H1 (cell line): ENCODE results near the gene KRT6C. TPM values are rescaled to one million over a fixed set of nuclear protein-coding genes. Genes with fewer than 3 reads are reported as not detected.

Experiments
- CTCF ChIA-PET: fragments of 300-600 bp; sonication (Branson Sonifier 250); formaldehyde crosslinking; loops from one replicate; lab custom pipeline; 2021; ENCODE audit not compliant: partially characterized antibody; lab: Charles Lee
- POLR2A ChIA-PET: fragments of 300-600 bp; sonication (Branson Sonifier 250); formaldehyde crosslinking; loops from one replicate; lab custom pipeline; 2021; ENCODE audit warnings: inconsistent platforms; ENCODE audit not compliant: partially characterized antibody; lab: Charles Lee
- DNase-seq, 2 experiments: peaks; one replicate each; pipeline versions ENCODE4 v3.0.0 to v3.0.0-alpha.2; 2010 to 2022; ENCODE audit warnings: low spot score in 2 of 2, low read depth in 1 of 2, mixed read lengths in 1 of 2
- FAIRE-seq: peaks from 2 replicates; lab custom pipeline; 2011; peaks lifted over from hg19 to GRCh38; lab: Jason Lieb, UNC
- H2AFZ ChIP-seq: 2 replicates; pipeline ENCODE4 v1.8.1; 2012; ENCODE audit warnings: low read length, inconsistent platforms
- H2AK5ac ChIP-seq: 2 replicates; pipeline ENCODE4 v1.6.1; 2013; ENCODE audit warnings: low read depth, low read length
- H2BK120ac ChIP-seq: replicated peaks from 2 replicates; pipeline ENCODE3; 2013; ENCODE audit warnings: low read depth, low read length, inconsistent platforms
- H2BK12ac ChIP-seq: 2 replicates; pipeline ENCODE4 v1.6.1; 2013; ENCODE audit warnings: low read depth, low read length
- H2BK15ac ChIP-seq: 2 replicates; pipeline ENCODE4 v1.6.1; 2013; ENCODE audit warnings: low read length
- H2BK20ac ChIP-seq: 2 replicates; pipeline ENCODE4 v1.6.1; 2013; ENCODE audit warnings: low read length
- H2BK5ac ChIP-seq: 2 replicates; pipeline ENCODE4 v1.6.1; 2013; ENCODE audit warnings: low read depth, low read length
- H3K14ac ChIP-seq: 2 replicates; pipeline ENCODE4 v1.6.1; 2013; ENCODE audit warnings: inconsistent platforms; ENCODE audit not compliant: insufficient read length
- H3K18ac ChIP-seq: 2 replicates; pipeline ENCODE4 v1.6.1; 2013; ENCODE audit warnings: low read length; ENCODE audit errors: extremely low read depth
- H3K23ac ChIP-seq: 2 replicates; pipeline ENCODE4 v1.6.1; 2013; ENCODE audit warnings: inconsistent platforms; ENCODE audit not compliant: insufficient read length
- H3K23me2 ChIP-seq: 2 replicates; pipeline ENCODE4 v1.6.1; 2013; ENCODE audit warnings: low read depth, low read length
- H3K27ac ChIP-seq: 2 replicates; pipeline ENCODE4 v1.6.1; 2011; ENCODE audit warnings: low read depth, low read length, inconsistent platforms
- H3K27me3 ChIP-seq, 4 experiments: replicated peaks in 1 of 4; 1 replicate in 1 of 4; 2 replicates in 3 of 4; pipeline versions ENCODE4 v1.6.1 to v1.8.1; 2011 to 2013; ENCODE audit warnings: low read length in 3 of 4, mild to moderate bottlenecking in 3 of 4, inconsistent platforms in 2 of 4, mixed read lengths in 2 of 4, moderate library complexity in 1 of 4; ENCODE audit not compliant: control insufficient read depth in 3 of 4, insufficient read depth in 3 of 4; ENCODE audit errors: extremely low read depth in 1 of 4
- H3K36me3 ChIP-seq, 4 experiments: 2 replicates each; pipeline versions ENCODE4 v1.6.1 to v1.8.1; 2011 to 2013; ENCODE audit warnings: mild to moderate bottlenecking in 4 of 4, low read length in 3 of 4, moderate library complexity in 2 of 4, control low read depth in 1 of 4, inconsistent platforms in 1 of 4; ENCODE audit not compliant: insufficient read depth in 4 of 4, control insufficient read depth in 2 of 4
- H3K4ac ChIP-seq: replicated peaks from 2 replicates; pipeline ENCODE3; 2013; ENCODE audit warnings: low read length, low read depth, mixed read lengths, inconsistent platforms; ENCODE audit not compliant: insufficient read length
- H3K4me1 ChIP-seq, 4 experiments: replicated peaks in 1 of 4; 1 replicate in 1 of 4; 2 replicates in 3 of 4; pipeline versions ENCODE4 v1.6.1 to v1.8.1; 2011 to 2013; ENCODE audit warnings: low read length in 3 of 4, inconsistent platforms in 2 of 4, mixed read lengths in 1 of 4; ENCODE audit not compliant: insufficient read depth in 4 of 4, control insufficient read depth in 3 of 4
- H3K4me2 ChIP-seq, 2 experiments: 2 replicates each; pipeline versions ENCODE4 v1.6.1 to v1.8.1; 2011 to 2013; ENCODE audit warnings: low read depth in 2 of 2, low read length in 2 of 2, control low read depth in 1 of 2, inconsistent platforms in 1 of 2, mild to moderate bottlenecking in 1 of 2; ENCODE audit not compliant: insufficient read depth in 1 of 2
- H3K4me3 ChIP-seq, 4 experiments: fragments of 200-600, 300-600 bp in 1 of 4; sonication (generic), shearing (Covaris generic), sonication (Bioruptor Twin) in 1 of 4; 2 replicates each; pipeline versions ENCODE4 v1.5.1 to v1.8.1; 2011 to 2016; ENCODE audit warnings: low read length in 4 of 4, low read depth in 3 of 4, control low read depth in 2 of 4, inconsistent platforms in 2 of 4, mild to moderate bottlenecking in 2 of 4, mixed read lengths in 1 of 4, moderate library complexity in 1 of 4; ENCODE audit not compliant: insufficient read depth in 2 of 4; ENCODE audit errors: extremely low read depth in 1 of 4
- H3K56ac ChIP-seq: replicated peaks from 2 replicates; pipeline ENCODE3; 2013; ENCODE audit warnings: low read depth, mild to moderate bottlenecking, mixed read lengths, low read length, inconsistent platforms; ENCODE audit not compliant: insufficient read length
- H3K79me1 ChIP-seq: 2 replicates; pipeline ENCODE4 v1.6.1; 2013; ENCODE audit warnings: low read depth, low read length, control low read depth
- H3K79me2 ChIP-seq, 2 experiments: 2 replicates each; pipeline versions ENCODE4 v1.6.1 to v1.8.1; 2012 to 2013; ENCODE audit warnings: low read length in 2 of 2, mild to moderate bottlenecking in 2 of 2, inconsistent platforms in 1 of 2; ENCODE audit not compliant: insufficient read depth in 2 of 2, control insufficient read depth in 1 of 2
- H3K9ac ChIP-seq, 4 experiments: replicated peaks in 1 of 4; 1 replicate in 1 of 4; 2 replicates in 3 of 4; pipeline versions ENCODE4 v1.6.1 to v1.8.1; 2011 to 2013; ENCODE audit warnings: low read depth in 3 of 4, low read length in 3 of 4, control low read depth in 2 of 4, mild to moderate bottlenecking in 2 of 4, moderate library complexity in 2 of 4, inconsistent platforms in 1 of 4; ENCODE audit errors: extremely low read depth in 1 of 4
- H3K9me3 ChIP-seq, 2 experiments: 2 replicates each; pipeline versions ENCODE4 v1.6.1 to v1.8.1; 2012 to 2013; ENCODE audit warnings: mild to moderate bottlenecking in 2 of 2, moderate library complexity in 2 of 2, control low read depth in 1 of 2, inconsistent platforms in 1 of 2, low read depth in 1 of 2, low read length in 1 of 2, mixed read lengths in 1 of 2; ENCODE audit not compliant: insufficient read depth in 2 of 2
- H4K20me1 ChIP-seq, 2 experiments: replicated peaks in 1 of 2; 2 replicates each; pipeline versions ENCODE3 to v1.8.1; 2011 to 2013; ENCODE audit warnings: inconsistent platforms in 2 of 2, low read length in 2 of 2, mild to moderate bottlenecking in 1 of 2; ENCODE audit not compliant: insufficient read depth in 2 of 2, control insufficient read depth in 1 of 2
- H4K5ac ChIP-seq: 2 replicates; pipeline ENCODE4 v1.6.1; 2013; ENCODE audit warnings: low read length, low read depth, mixed read lengths, inconsistent platforms; ENCODE audit not compliant: insufficient read length
- H4K8ac ChIP-seq: 2 replicates; pipeline ENCODE4 v1.8.0; 2013; ENCODE audit warnings: mild to moderate bottlenecking, moderate library complexity, low read length, inconsistent platforms; ENCODE audit not compliant: insufficient read depth; ENCODE audit errors: extremely low read depth
- H4K91ac ChIP-seq: replicated peaks from 2 replicates; pipeline ENCODE3; 2013; ENCODE audit warnings: low read length, mixed read lengths, inconsistent platforms; ENCODE audit not compliant: insufficient read length
- CEBPB ChIP-seq: IDR thresholded peaks from 2 replicates; pipeline ENCODE4 v1.6.1; 2012; ENCODE audit warnings: low read depth, low read length
- CTBP2 ChIP-seq: IDR thresholded peaks from 2 replicates; pipeline ENCODE4 v1.7.0; 2011; ENCODE audit warnings: borderline replicate concordance, mild to moderate bottlenecking, moderate library complexity, mixed read lengths, low read length; ENCODE audit not compliant: insufficient read depth, insufficient read length
- EP300 ChIP-seq, 2 experiments: IDR thresholded peaks; 1 replicate in 1 of 2; 2 replicates in 1 of 2; pipeline ENCODE4 v1.6.1; 2011 to 2012; ENCODE audit warnings: low read depth in 2 of 2, low read length in 2 of 2, mild to moderate bottlenecking in 2 of 2, borderline replicate concordance in 1 of 2, inconsistent platforms in 1 of 2, moderate library complexity in 1 of 2
- HDAC6 ChIP-seq: IDR thresholded peaks from one replicate; pipeline ENCODE4 v1.7.1; 2012; ENCODE audit warnings: low read depth, mild to moderate bottlenecking, inconsistent platforms, low read length, moderate library complexity
- KDM5A ChIP-seq: fragments of 200-600 bp; IDR thresholded peaks from 2 replicates; pipeline ENCODE4 v1.7.1; 2012; ENCODE audit warnings: mild to moderate bottlenecking, low read length, inconsistent platforms, mixed read lengths
- PHF8 ChIP-seq: fragments of 200-600 bp; sonication (generic); conservative IDR thresholded peaks from 2 replicates; pipeline ENCODE4 v1.7.1; 2012; ENCODE audit warnings: low read depth, mild to moderate bottlenecking, inconsistent platforms, low read length, moderate library complexity
- POLR2A ChIP-seq, 2 experiments: IDR thresholded peaks; 1 replicate in 1 of 2; 2 replicates in 1 of 2; pipeline ENCODE4 v1.6.1; 2011; ENCODE audit warnings: low read depth in 2 of 2, low read length in 2 of 2, mild to moderate bottlenecking in 2 of 2; ENCODE audit errors: control extremely low read depth in 1 of 2
- POLR2AphosphoS5 ChIP-seq: IDR thresholded peaks from 2 replicates; pipeline ENCODE4 v1.6.1; 2011; ENCODE audit warnings: low read depth, low read length
- RXRA ChIP-seq: IDR thresholded peaks from 2 replicates; pipeline ENCODE4 v1.6.1; 2011; ENCODE audit warnings: low read depth, mild to moderate bottlenecking, low read length, moderate library complexity; ENCODE audit not compliant: insufficient read depth
- SIRT6 ChIP-seq: IDR thresholded peaks from one replicate; pipeline ENCODE4 v1.7.1; 2012; ENCODE audit warnings: low read length, inconsistent platforms
- SP2 ChIP-seq: IDR thresholded peaks from 2 replicates; pipeline ENCODE4 v1.6.1; 2012; ENCODE audit warnings: mild to moderate bottlenecking, low read length, inconsistent platforms
- SUZ12 ChIP-seq: fragments of 200-600 bp; sonication (generic); IDR thresholded peaks from 2 replicates; pipeline ENCODE4 v1.6.1; 2012; ENCODE audit warnings: mild to moderate bottlenecking, inconsistent platforms, low read length, moderate library complexity, mixed read lengths
- TBP ChIP-seq: IDR thresholded peaks from 2 replicates; pipeline ENCODE4 v1.6.1; 2011; ENCODE audit warnings: low read depth, low read length, improper control_type of control experiment
- WGBS, 2 experiments: shearing (Covaris generic) in 1 of 2; methylation state at CpG; one replicate each; pipeline versions ENCODE4 v1.1.6 to v1.1.7; 2013 to 2015; ENCODE audit warnings: low lambda C conversion rate in 2 of 2, mixed read lengths in 2 of 2, inconsistent platforms in 1 of 2, low coverage in 1 of 2, missing lambda C conversion rate in 1 of 2; ENCODE audit not compliant: insufficient replicate concordance in 2 of 2, insufficient coverage in 1 of 2, insufficient read length in 1 of 2; ENCODE audit errors: extremely low coverage in 1 of 2, missing lambda C conversion rate in 1 of 2; 5-methylcytosine and 5-hydroxymethylcytosine counted together
- polyA plus RNA-seq, 7 experiments: library from polyadenylated mRNA; depleted of rRNA in 3 of 7; stranded (reverse) in 5 of 7; unstranded in 2 of 7; fragments of >200 nt in 5 of 7; fragments of 200-250 nt in 2 of 7; gene quantifications; 1 replicate in 5 of 7; 2 replicates in 1 of 7; 4 replicates in 1 of 7; pipeline versions ENCODE4 v1.2.1 to v1.2.3, GENCODE V29; 2011 to 2013; ENCODE audit warnings: missing spikeins in 2 of 7, mixed read lengths in 2 of 7
- total RNA-seq: library from RNA; stranded (reverse); fragmentation: NEBNext Ultra II Directional; extraction: Animal tissue kit (Norgen Biotek cat#: 25700); gene quantifications from 2 replicates; pipeline ENCODE4 v1.2.1, GENCODE V29; 2021
- TF ChIP-seq, protein P1 (sequence below): IDR thresholded peaks from 2 replicates; pipeline ENCODE4 v1.6.1; 2012; ENCODE audit warnings: low read length, inconsistent platforms

Gene KRT6C
- total and polyA plus RNA-seq, 2 of the 8 experiments (the other 6 are each of a cell fraction or from before 2014, with no cell fraction given): not detected

- Histone ChIP-seq H3K4me3 (no peak within 1 kb of the TSS), H3K9me3 (peaks cover 5 to 6% of the 10 kb centered on the region in 2 experiments; a peak in 3 of 4 replicates), H3K4me2 (no peak within 1 kb of the TSS), H3K79me2 (no peaks in the 10 kb centered on the region), H3K23me2 (no peaks in the 10 kb centered on the region), H2AFZ (no peak within 1 kb of the TSS), H2BK15ac (no peak within 1 kb of the TSS), H3K56ac (no peak within 1 kb of the TSS), H2BK5ac (no peak within 1 kb of the TSS), H2BK20ac (no peak within 1 kb of the TSS), H4K5ac (no peak within 1 kb of the TSS), H3K4me1 (no peaks in the 10 kb centered on the region), H3K4ac (no peak within 1 kb of the TSS), H3K36me3 (no peaks in the 10 kb centered on the region), H2BK12ac (no peak within 1 kb of the TSS), H3K18ac (no peak within 1 kb of the TSS), H3K79me1 (no peaks in the 10 kb centered on the region), H3K27ac (no peak within 1 kb of the TSS), H2BK120ac (no peak within 1 kb of the TSS), H3K14ac (no peak within 1 kb of the TSS), H2AK5ac (0 out of 2 replicates have a peak within 1 kb of the TSS, but pooled peaks have one; percentile 3), H4K20me1 (no peaks in the 10 kb centered on the region), H3K27me3 (no peaks in the 10 kb centered on the region), H3K23ac (no peak within 1 kb of the TSS), H3K9ac (no peak within 1 kb of the TSS), H4K91ac (no peak within 1 kb of the TSS), H4K8ac (no peak within 1 kb of the TSS)
- POLR2A ChIA-PET: no interaction called here
- CTCF ChIA-PET: interaction anchor here (0.7 to 1.0 kb wide), 3 partner anchors 26 to 427 kb away, joined by 3 read pairs; no protein-coding TSS in a partner anchor
- FAIRE-seq (no peak), DNase-seq (no peak)
- WGBS, 2 experiments: 89% methylated on average over 6 of the region's 6 CpGs; no CpG with 5 or more reads in 1 of the 2 experiments
- TF ChIP-seq PHF8 (no peak), HDAC6 (no peak), TBP (no peak), KDM5A (no peak), SIRT6 (no peak), RXRA (no peak), POLR2A (IDR thresholded peaks at IDR 0.05; ENCODE audit: control extremely low read depth in 1 of 2, low read depth in 2 of 2, low read length in 2 of 2) (no peak), SP2 (no peak), SUZ12 (no peak), POLR2AphosphoS5 (no peak), EP300 (IDR thresholded peaks at IDR 0.05; ENCODE audit: borderline replicate concordance in 1 of 2, low read depth in 2 of 2, low read length in 2 of 2) (no peak), CTBP2 (no peak), CEBPB (no peak)
- TF ChIP-seq, protein P1, sequence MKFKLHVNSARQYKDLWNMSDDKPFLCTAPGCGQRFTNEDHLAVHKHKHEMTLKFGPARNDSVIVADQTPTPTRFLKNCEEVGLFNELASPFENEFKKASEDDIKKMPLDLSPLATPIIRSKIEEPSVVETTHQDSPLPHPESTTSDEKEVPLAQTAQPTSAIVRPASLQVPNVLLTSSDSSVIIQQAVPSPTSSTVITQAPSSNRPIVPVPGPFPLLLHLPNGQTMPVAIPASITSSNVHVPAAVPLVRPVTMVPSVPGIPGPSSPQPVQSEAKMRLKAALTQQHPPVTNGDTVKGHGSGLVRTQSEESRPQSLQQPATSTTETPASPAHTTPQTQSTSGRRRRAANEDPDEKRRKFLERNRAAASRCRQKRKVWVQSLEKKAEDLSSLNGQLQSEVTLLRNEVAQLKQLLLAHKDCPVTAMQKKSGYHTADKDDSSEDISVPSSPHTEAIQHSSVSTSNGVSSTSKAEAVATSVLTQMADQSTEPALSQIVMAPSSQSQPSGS: no peak
Measured at GRCh38 chr12:52452101-52452500, 21.5 kb downstream of the KRT6C start, which contains the start of gene KRT6B. Gene KRT6B (minus strand): TSS chr12:52452146. CDS start chr12:52452078, 68 bp downstream.
